HT1080 (cell line): Measurements from ENCODE around the gene TACC2. TPM values are rescaled to one million over a fixed set of nuclear protein-coding genes. Genes with fewer than 3 reads are reported as not detected.

ENCODE experiments used
- DNase-seq: peaks from one replicate; pipeline ENCODE4 v3.0.0-alpha.2; 2015; ENCODE audit warnings: low read depth
- total RNA-seq: library from RNA; depleted of rRNA; stranded (reverse); fragments of >200 nt; shearing (Covaris generic); gene quantifications from 2 replicates; pipeline ENCODE4 v1.2.3, GENCODE V29; 2014

TACC2 gene
- total RNA-seq, 1 experiment from 2014 or later: 20.3 TPM

DNA sequence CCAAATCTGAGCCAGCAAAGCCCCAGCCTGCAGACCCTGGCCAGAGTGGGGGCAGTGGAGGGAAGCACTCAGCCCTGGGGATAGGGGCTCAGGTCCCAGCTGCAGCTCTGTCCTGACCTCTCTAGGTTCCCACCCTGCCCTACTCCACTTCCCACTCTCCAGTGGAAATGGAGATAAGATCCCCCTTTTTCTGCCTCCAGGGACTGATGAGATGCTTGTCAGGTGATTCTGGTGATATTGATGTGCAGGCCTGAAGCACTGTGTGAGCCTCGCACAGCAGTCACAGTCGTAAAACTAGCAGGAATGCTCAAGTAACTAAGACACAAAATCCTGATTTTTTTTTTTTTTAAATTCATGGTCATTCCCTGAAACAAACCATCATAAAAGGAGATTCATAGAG lies 227.1 kb downstream of the TACC2 start:
- DNase-seq: no peak

- no peak for DNase-seq
Observed at GRCh38 chr10:122219340-122219739, 230.4 kb downstream of the TACC2 start.

DNA sequence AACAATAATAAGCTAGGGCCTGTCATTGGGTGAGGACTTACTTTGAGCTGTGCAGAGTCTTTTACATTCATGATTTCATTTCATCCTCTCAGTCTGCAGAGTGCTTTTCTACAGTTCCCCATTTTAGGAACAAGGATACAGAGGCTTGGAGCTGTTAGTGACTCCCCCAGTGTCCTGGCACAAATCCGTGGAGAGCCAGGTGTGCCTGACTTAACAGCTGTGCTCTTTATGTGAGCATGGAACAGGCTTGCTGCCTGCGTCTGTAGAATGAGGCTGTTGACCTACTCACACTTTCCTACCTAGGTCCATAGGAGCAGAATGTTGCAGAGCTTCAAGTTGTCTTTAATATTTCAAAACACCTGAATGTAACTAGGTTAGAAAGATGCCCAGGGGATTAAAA lies 231.8 kb downstream of the TACC2 start:
- no peak for DNase-seq

DNA sequence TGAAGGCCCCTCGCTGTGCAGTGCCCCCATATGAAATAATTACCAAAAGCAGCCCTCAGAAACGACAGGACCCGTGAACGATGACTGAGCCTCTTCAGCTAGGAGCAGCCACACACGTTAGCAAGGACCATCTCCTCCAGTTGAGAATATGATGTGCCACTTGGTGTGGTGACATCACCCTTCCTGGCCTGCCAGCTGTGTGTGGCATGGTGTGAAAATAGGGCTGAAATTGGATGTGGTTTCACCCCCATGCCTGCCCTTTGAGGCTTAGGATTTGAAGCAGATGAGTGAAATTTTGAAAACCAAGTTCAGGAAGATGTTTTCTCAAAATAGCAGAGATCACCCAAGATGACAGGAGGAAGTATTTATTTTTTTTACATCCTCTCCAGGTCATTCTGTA lies 233.0 kb downstream of the TACC2 start:
- DNase-seq: no peak

DNA sequence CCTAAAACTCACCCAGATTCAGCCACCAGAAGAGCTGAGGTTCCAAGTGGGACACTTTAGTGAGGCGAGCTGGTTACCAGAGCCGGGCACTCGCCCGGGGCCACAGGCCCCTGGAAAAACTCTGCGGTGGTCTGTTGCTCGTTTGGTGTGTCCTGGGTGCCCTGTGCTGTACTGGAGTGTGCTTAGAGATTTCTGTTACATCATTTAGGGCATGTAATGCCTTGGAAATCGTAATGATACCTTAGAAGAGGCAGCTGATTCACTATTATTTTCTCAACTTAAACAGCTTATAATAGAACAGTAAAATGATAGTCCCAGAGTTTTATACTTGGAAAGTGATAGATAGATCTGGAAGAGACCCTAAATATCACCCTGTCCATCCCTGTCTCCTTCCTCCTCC lies 233.7 kb downstream of the TACC2 start:
- DNase-seq: no peak

DNA sequence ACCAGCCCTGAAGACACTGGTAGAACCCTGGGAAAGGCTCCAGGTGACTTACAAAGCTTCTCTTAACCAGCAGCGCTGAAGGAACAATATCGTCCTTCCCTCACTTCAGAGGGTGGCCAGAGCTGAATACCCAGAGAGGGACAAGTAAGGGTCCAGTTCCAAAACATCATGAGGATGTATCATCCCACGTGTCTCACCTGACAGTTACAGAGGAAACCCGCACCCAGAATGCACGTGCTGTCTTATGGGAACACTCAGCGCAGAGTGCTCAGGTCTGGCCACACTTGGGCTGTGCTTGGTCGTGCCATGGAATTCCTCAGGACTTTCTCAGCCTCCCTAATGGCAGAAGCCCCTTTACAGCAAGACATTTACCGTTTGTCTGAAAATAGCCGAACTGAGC lies 235.2 kb downstream of the TACC2 start:
- DNase-seq: no peak

GRCh38 chr10:122225330-122225729 lies 236.4 kb downstream of the TACC2 start:
- DNase-seq: no peak

GRCh38 chr10:122227754-122228153 lies 238.8 kb downstream of the TACC2 start:
- no peak for DNase-seq

DNA sequence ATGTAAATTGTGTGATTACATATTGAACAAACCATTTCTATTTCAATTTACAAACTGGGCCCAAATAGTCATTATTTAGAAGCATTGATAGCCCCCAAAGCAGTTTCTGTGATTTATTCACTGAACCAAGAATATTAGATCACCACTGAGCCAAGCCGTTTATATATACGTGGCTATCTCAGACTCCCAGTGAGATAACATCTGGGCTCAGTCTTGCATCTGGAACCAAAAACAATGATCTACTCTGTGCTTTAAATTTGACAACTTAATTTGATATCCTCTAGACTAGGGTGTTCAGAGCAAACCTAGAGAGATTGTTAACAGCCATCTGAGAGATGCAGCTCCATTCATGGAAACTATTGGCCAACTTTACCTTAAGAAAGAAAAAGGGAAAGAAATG lies 240.7 kb downstream of the TACC2 start:
- no peak for DNase-seq

DNA sequence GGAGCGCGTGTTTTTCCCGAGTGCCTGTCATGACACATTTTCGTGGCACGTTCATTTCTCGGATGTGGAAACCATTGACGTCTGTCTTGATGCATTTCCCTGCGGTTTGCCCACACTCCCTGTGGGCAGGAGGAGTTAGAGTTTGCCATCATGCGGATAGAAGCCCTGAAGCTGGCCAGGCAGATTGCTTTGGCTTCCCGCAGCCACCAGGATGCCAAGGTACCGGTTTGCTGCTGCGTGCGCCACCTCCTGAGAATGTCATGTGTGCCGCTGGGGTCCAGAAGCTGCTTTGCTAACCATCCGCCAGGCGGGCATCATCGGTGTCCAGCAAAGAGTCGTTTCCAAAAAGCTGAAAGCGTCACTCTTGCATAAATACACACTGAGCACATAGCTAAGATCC lies 241.3 kb downstream of the TACC2 start:
- no peak for DNase-seq

- peak; percentile 61 for DNase-seq
Observed at GRCh38 chr10:122232769-122233168, 243.8 kb downstream of the TACC2 start.

DNA sequence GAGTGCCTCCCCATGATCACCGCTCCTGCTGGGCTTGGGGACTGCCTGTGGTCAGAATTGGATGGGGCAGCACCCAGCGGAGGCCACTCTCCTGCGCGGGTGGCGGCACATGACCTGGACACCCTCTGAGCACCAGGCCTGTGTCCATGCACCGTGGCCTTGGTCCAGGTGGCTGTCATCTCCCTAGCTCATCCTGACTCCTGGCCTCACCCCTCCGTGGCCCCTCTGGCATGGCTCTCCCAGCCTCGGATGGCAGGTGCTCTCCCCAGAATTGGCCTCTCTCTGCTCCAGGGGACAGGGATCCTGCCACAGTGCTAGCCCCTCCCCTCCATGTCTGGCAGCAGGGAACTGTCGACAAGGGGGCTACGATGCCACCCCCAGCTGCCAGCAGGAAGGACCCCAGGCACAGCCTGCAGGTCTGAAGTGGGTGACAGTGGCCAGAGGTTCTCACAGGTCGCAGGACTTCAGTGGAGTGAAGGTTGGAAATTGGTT lies 244.9 kb downstream of the TACC2 start:
- DNase-seq: no peak

DNA sequence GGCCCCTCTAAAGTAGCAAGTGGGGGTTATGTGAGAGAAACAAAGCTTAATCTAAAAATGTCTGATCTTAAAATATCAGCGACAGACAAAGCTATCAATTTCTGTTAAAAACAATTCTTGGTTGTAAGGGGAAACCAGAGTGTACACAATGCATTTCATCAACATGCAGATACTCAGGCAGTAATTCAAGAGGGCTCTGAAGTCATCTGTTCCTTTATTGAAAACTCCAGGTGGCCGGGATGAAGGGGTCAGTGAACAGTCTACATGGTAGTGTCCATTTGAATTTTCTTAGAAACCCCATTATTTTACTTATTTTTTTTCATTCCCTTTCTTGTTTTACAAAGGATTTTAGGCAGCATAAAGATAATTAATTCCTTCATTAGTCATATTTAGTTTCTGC lies 245.5 kb downstream of the TACC2 start:
- no peak for DNase-seq

DNA sequence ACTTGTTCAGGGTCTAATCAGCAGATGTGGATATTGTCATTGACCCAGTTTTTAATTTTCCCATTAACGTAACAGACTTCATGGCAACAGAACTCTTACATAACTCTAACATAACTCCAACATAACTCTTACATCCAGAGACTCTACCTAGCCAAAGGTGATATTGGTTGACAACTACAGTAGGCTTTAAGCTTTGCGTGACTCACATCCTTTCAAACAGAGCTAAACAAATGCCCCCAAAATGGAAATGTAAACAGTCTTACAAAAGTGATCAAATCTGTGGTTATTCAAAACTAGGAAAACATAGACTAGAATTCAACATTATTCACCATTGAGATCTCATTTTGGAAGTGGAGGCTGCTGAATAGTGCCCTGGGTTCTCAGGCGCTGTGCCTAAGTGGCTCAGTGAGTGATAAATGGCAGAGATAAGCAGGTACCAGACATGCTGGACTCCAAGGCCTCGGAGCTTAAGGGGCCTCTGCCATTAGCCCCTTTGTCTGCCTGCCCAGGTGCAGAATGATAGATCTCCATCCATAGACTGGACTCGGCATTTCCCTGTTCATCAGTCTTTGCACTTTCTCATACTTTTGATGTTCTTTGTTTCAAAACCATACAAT lies 247.8 kb downstream of the TACC2 start:
- no peak for DNase-seq

DNA sequence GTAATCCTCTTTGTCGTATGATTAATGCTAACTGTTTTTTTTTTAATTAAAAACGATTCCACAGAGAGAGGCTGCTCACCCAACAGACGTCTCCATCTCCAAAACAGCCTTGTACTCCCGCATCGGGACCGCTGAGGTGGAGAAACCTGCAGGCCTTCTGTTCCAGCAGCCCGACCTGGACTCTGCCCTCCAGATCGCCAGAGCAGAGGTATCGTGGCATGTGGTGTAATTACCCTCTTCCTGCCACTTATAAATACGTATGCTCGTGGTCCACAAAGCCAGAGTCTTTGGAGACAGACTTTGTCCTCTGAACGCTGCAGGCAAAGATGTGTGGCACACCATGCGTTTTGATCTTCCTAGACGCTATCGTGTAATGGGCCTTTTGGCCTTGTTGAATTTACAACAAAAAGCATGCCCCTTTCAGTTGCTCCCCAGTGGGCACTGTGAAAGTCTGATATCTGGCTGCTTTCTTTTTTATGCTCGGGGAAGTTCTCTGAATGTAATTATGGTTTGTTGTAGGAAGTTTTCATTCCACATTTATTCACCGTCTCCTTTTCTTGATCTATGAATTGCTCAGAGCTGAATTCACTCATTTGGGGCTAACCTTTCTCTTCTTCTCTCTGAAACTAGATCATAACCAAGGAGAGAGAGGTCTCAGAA lies 248.5 kb downstream of the TACC2 start:
- no peak for DNase-seq

- no peak for DNase-seq
Observed at GRCh38 chr10:122239578-122240257, 250.8 kb downstream of the TACC2 start.

DNA sequence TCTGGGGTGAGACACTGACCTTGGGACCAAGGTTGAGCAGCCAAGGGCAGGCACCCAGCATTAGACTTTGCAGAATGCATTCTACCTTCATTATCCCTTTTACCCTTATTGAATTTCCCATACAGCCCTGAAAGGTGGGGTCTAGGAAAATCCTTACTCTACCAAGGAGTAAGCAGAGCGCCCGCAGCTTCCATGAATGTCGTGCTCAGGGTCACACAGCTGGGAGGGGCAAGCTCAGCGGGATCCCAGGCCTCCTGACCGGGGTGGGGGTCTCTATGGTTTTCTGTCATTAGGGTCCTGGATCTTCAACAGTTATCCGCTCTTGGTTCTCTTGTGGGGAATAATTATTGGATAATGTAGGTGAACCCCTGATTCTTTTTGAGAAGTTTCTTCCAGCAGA lies 251.4 kb downstream of the TACC2 start:
- DNase-seq: no peak

- no peak for DNase-seq
Observed at GRCh38 chr10:122241836-122242235, 252.9 kb downstream of the TACC2 start.

DNA sequence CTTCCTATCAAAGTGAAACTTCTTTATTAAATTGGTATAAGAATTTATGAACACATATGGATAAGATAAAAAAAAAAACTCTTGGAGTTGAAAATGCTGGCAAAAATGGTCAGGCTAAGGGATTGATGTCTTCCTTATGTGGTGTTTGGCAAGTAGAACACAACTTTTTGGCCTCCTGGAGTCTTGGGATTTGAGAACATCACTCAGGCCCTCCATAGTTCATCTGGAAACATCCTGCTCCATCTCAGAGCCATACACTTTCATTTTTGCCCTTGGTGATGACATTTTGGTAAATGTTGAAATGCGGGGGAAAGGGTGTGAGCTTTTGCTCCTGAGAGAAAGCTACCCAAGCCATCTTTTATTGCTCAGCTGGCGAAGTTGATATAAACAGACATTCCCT lies 254.6 kb downstream of the TACC2 start:
- DNase-seq: no peak

DNA sequence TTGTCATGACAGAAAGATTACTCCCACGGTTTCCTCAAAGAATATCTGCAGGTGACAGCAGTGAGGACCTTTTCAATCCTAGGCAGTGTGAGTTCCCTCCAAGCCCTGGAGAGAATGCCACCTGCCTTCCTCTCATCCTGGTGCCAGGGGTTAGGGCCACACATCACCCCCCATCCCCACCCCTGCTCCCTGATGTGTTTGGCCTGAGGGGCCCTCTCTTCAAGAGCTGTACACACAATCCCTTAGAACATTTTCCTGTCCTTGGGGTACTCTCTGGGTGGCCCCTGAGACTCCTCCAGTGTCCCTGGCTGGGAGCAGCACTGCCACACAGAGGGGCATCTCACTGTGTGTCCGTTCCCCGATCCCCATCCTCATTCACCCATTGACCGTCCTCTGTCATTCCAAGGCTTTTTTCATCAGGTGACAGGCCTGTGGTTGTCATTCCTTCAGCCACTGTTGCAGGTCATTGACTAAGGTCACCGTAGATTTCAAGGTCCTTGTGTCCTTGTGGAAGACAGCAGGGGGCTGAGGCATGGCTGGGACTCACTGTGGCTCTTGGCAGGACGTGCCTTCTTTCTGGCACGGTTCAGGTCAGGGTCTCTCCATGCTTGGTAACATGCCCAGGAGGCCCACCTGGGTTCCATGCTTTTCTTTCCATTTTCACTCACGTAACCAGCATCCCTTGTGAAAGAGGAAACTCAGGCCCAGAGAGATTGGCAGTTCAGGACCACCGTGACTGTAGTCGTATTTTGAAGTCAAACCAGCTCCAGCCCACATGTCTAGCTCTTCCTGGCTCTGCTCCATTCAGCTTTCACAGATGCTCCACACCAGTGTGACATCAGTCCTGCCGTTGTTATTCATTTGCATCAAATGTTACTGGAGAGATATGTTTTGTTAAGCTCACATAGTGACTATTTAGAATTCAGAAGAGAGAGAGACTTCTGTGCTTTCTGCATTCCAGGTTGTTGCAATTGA lies 255.3 kb downstream of the TACC2 start:
- DNase-seq: no peak

- no peak for DNase-seq
Observed at GRCh38 chr10:122245136-122245535, 256.2 kb downstream of the TACC2 start.

GRCh38 chr10:122245897-122246296 lies 256.9 kb downstream of the TACC2 start:
- no peak for DNase-seq
